ENCODE results near the gene PCBD1.

- no peak for TF ChIP-seq POLR2AphosphoS5 (IDR thresholded peaks at IDR 0.05)
- TF ChIP-seq CTCF (IDR thresholded peaks at IDR 0.05): no peak
- TF ChIP-seq POLR2A (IDR thresholded peaks at IDR 0.05): no peak
Measured at GRCh38 chr10:70893227-70894006, 5.1 kb upstream of the PCBD1 start.
